GM12891 (cell line): ENCODE data around the gene SPOCK1.

Experiments
- POLR2A ChIP-seq: IDR thresholded peaks from 2 replicates; pipeline ENCODE4 v1.6.1; 2011; ENCODE audit warnings: low read depth, low read length, control low read depth
- POLR2AphosphoS5 ChIP-seq: IDR thresholded peaks from 2 replicates; pipeline ENCODE4 v1.6.1; 2011; ENCODE audit warnings: low read depth, low read length, control low read depth
- POU2F2 ChIP-seq: IDR thresholded peaks from 2 replicates; pipeline ENCODE4 v1.6.1; 2011; ENCODE audit warnings: low read depth, mild to moderate bottlenecking, control low read depth, low read length, moderate library complexity
- SPI1 ChIP-seq: IDR thresholded peaks from 2 replicates; pipeline ENCODE4 v1.6.1; 2011; ENCODE audit warnings: low read depth, low read length, control low read depth
- TAF1 ChIP-seq: IDR thresholded peaks from 2 replicates; pipeline ENCODE4 v1.6.1; 2011; ENCODE audit warnings: low read depth, low read length, control low read depth

GRCh38 chr5:137372773-137373160 lies 126.4 kb downstream of the SPOCK1 start:
- TF ChIP-seq SPI1 (no peak), POLR2A (no peak), TAF1 (no peak), POLR2AphosphoS5 (no peak), POU2F2 (no peak)
